Measurements from ENCODE around the gene AUH.

GRCh38 chr9:91179237-91180138 is 182.2 kb downstream of the AUH start:
- TF ChIP-seq CTCF (IDR thresholded peaks at IDR 0.05; ENCODE audit: insufficient read depth, low read length) (no peak), POLR2AphosphoS5 (IDR thresholded peaks at IDR 0.05; ENCODE audit: low read depth) (no peak)
